Amygdala (tissue), 56 donors: Measurements from ENCODE around the gene PTPRM.
"Not testable (repeated sequence)": the region's sequence is repeated elsewhere in the genome, so short reads cannot be mapped to it uniquely, and the experiment has no call there.

ENCODE experiments used
- DNase-seq, 56 donors: peaks; one replicate each; lab custom pipeline; 2025; lab: John Stamatoyannopoulos, UW

Gene PTPRM

DNA sequence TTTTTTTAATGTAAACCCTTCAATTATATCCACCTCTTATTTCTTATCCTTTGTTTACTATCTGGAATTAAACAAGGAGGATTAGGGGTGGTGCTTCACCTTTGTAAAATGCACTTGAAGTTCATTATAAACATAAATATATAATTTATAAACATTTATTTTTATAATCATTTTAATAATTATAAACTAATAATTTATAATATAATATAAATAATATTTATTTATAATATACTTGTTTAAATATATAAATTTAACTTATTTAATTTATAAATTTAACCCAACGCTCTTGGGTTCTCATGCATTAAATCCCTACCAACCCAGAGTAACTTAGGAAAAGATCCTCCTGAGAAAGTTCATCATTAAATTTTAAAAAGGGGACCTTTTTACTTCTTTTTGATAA, 452.5 kb downstream of the PTPRM start:
- DNase-seq = no peak

DNA sequence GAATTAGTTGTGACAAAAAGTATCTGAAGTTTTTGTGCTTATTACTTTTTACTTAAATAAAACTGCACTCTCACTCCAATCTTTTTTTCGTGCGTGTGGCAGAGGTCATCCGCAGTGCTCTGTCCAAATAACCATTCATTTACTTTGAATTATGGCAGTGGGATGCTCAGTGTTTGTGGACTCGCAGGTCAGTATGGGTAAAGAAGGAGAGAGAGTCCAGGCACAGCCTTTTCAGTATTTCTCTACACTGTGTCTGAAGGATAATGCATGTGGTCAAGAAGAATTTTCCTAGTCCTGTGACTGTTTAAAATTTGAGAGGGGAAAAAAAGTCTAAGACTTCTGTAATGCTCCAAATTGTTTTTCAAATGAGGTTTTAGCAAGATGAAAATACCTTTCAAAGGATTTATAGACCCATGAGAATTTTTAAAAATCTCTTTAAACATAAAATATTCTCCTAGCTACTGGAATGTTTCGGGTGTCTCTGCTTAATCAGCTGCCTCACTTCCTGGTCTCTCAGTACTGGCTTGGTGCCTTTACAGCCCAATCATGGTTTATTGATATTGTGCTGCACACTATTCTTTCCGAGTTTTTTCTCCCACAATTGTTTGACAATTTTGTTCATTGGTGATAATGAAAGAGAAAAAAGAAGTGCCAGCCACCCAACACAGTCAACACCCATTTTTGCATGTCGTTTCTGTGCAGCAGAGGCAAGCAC, 453.2 kb downstream of the PTPRM start:
- no peak for DNase-seq

DNA sequence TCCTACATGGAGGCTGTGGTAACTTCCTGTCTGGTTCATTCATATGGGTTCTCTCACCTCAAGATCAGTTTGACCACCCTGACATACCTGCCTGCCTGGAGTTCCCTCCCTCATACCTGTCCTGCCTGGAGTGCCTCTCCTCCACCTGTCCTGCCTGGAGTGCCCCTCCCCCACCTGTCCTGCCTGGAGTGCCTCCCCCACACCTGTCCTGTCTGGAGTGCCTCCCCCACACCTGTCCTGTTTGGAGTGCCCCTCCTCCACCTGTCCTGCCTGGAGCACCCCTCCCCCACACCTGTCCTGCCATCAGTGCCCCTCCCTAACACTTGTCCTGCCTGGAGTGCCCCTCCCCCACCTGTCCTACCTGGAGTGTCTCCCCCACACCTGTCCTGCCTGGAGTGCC, 461.9 kb downstream of the PTPRM start:
- no peak for DNase-seq

DNA sequence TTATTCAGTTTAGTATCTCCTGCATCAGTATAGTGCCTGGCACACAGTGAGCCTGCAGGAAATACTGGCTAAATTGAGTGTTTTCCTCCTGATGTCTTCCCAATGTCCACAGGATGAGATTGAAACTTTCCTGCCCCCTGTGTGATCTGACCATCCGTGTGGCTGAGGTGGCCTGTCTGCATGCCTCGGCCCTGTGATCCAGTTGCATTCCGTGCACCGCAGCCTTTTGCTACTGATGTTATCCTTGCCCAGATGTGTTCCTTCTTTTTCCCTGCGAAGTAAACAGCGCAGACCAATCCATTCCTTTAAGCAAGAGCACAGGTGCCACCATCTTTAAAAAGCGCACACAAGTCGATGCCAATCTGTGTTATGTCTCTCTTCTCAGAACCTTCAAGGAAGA, 462.6 kb downstream of the PTPRM start:
- no peak for DNase-seq

DNA sequence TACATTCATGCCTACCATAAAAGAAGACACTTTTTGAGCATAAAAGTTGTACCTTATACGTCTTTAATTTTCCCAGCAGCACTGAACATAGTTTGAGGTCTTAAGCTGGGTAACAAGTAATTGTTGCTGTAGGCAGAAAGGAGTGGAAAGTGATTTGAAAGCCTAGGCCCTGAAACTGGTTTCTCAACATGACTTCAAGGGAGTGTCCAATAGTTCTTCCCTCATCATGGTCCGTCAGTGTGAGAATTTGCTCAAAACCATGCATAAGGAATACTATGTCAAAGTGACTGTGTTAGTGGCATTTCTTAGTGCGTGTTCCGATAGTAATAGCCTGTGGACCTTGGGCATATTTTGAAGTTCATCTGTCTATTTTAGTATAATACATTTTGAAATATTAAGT, 463.1 kb downstream of the PTPRM start:
- no peak for DNase-seq

DNA sequence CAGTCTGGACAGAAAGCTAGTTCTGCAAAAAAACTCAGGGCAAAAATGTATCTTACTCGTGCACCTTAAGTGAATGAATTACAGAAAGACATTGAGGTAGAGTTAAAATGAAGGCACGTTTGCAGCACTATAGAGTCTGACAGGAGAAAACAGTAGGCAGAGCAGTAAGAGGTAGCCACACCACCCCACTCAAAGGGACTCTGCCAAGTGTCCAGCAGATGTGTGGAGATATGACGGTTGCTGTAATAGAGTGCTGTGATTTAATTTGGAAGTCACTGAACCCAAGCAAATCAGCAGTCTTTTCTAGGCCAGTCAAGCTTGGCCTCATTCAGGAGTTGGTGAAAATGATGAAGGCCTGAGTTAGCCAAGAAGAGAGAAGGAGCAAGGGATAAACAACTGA, 464.4 kb downstream of the PTPRM start:
- no peak for DNase-seq

DNA sequence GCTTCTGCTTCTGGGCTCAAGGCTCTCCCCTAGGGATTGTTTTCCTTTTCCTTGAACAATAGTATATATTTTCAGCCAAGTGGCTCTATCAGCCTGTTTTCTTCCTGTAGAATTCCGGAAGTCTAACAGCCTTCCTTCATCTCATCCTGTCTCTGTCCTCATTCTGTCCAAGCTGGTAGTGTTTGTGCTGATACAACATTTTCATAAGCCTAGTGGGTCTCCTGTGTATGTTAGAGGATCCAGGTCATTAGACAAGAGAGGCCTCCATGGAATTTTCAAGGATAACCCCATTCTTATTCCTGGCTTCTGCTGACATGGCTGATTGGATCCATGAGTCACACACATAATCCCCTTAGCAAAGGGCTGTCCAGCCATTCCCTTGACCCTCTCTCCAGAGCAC, 467.6 kb downstream of the PTPRM start:
- DNase-seq = no peak

DNA sequence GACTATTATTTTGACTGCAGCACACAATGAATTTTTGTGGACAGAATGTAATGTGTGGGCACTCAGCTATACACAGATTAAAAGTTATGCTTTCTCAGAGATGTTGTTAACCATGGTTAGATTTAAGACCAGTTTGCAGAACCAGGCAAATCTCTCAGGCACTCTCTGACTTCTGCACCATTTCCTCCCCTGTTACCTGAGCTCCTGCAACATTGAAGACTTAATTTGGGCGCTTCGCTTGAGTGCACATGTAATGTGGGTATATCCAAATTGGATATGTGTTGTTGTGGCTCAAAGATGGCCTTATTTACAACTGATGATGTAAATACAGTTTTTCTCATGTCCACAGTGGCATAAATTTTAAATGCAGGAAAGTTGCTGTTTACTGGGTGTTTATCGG, 469.4 kb downstream of the PTPRM start:
- no peak for DNase-seq

DNA sequence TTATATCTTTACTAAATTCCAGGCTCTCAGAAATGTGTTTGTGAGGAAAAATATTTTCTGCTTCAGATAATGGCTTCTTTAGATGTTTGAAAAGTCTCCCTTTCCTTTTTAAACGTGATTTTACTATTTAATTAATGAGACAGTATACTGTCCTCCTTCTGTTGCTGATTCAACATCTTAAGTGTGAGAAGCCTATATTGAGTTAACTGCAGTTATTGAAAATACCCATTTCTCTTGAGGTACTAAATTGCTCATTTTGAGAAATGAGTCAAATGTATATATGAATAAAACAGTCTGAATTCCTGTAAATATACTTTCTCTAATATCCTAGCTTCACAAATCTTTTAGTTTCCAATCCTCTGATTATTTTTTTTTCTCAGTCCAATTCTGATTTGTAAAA, 470.2 kb downstream of the PTPRM start:
- DNase-seq = no peak

DNA sequence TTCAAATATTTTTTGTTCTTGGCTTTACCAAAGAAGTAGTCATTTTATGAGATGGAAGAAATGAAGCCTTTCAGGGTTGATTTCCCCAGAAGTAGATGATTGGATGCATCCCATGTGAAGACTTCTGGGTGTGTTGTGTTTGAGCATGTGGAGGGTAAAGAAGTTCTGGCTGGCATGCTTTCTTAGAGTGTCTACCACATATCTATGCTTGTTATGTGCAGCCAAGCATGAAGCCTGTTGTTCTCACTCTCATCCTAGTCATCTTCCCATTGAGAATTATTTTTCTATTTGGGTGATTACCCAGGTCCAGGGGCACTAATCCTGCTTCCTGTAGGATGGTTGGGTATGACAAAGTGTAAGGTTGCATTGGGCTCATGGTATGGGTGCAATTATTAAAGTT, 472.9 kb downstream of the PTPRM start:
- DNase-seq = no peak

DNA sequence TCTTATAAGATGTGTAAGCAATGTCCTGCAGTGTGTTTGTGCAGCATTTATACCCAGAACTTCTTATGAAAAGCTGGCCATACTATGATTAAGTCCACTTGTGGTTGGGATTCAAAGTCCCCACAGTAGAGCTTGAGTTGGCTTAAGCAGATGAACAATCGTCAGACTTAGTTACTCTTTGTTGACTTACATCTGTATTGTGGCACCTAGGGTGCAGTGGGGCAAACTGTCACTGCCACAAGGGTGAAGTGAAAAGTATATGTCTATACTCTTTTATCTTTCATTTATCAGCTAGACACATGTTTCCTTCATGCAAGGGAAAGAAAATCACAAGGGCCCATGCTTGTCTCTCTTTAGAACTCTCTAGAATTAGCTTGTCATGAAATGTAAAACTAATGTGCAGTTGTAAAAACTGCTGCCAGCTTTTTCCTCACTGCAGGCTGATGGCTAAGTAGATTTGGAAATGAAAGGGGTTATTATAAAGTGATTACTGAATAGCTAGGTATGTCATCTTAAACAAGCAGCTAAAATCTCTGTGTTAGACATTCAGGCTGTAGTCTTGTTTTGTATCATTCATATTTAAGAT, 474.5 kb downstream of the PTPRM start:
- DNase-seq = no peak

DNA sequence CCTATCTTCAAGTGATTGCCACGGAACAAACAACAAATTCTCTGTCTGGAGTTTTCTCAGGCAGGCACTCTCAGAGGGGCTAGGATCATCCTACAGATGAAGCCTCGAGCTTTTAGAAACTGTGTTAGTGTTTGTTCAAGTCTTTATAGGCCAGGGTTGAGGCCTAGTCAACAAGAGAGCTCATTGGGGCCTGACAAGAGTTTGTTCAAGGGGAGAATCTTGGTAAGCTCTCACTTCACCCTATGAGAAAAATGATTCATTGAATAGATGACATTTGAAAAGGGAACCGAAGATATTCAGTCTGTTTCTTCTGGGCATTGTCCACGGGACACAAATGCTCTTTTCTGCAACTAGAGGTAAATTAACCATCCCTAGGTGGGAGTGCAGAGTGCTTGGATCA, 476.9 kb downstream of the PTPRM start:
- DNase-seq = no peak

DNA sequence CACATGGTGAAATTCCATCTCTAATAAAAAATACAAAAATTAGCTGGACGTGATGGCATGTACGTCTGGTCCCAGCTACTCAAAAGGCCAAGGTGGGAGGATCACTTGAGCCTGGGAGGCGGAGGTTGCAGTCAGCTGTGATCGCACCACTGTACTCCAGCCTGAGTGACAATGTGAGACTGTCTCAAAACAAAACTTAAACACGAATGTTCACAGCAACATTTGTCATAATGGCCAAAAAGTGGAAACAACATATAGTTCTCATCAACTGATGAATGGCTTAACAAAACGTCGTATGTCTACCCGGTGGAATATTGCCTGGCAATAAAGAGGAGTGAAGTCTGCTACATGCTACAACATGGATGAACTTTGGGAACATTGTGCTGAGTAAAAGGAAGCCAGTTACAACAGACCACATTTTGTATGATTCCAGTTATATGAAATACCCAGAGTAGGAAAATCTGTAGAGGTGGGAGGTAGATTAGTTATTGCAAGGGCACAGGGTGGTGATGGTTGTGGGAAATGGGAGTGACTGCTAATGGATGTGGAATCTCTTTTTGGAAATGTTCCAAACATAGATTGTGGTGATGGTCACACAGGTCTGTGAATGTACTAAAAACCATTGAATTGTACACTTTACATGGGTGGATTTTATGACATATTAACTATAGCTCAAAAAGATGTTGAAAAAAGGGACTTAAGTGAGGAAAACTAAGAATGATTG, 478.2 kb downstream of the PTPRM start:
- DNase-seq = no peak

DNA sequence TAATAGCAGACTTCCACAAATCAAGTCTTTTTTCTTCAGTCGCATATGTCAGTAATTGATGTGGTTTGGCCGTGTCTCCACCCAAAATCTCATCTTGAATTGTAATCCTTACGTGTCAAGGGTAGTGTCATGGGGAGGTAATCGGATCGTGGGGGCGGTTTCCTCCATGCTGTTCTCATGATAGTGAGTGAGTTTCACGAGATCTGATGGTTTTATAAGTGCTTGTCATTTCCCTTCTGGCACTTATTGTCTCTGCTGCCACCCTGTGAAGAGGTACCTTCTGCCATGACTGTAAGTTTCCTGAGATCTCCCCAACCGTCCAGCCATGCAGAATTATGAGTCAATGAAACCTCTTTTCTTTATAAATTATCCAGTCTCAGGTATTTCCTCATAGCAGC, 478.8 kb downstream of the PTPRM start:
- no peak for DNase-seq

DNA sequence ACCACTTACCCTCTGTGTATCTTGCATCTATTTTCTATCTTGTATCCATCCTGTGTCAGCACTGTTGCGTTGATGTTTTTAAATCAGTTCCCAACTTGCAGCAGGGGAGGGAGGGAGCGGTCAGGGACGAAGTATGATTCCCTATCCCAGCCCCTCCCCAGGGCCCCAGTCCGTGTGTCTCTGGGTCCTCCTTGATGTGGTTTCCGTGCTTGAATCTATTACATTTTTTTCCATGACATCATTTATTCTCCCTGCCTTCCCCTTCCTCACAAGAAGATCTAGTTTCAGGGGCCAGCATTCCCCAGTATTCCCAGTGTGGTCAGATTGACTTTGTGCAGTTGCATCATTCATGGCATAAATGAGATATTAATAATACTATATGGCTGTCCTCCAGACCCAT, 479.3 kb downstream of the PTPRM start:
- DNase-seq = no peak

DNA sequence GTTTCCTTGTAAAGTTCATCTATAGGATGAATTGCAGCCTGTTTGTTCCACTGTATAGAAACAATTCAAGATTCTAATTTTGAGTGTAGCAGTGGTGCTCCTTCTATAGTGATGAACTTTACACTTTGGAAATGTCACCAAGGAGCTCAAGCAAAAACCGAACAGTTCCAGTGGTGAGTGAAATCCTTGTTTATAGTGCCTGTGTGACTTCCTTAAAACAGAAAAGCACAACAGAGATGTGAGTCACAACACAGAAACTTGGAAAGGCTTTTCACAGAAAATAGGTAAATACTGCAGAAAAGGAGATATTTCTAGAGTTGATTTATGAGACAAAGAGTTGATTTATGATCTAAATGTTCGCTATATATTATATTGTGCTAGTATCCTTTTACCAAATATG, 482.0 kb downstream of the PTPRM start:
- no peak for DNase-seq

DNA sequence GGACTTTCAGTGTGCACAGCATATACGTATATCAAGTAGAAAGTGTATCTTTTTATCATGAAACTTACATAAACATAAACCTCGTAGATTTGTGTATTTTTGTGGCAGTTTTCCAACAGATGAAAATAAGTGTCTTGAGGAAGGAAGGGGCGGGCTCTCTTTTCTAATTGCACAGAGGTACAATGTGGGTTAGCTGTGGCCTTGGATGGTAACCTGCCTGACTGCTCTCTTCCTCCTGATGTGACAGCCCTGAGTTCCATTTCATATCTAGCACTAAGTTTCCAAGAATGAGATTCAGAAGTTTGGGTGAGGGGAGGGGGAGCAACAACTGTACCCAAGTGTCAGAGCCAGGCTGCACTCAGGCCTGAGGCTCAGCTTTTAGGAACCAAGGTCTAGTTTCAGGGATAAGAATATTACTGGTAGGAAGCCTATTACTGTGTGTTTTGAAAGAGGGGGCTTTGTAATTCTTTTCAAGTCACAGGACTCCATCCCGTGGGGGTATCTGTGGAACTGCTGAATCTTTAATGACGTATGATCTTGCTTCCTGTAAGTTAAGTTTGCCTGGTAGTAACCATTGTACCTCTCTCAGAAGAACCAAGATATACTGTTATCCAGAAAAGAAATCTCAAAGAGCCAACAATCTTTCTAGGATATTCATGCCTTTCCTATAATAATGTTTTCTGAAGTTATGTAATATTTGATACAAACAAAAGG, 483.7 kb downstream of the PTPRM start:
- DNase-seq = no peak

DNA sequence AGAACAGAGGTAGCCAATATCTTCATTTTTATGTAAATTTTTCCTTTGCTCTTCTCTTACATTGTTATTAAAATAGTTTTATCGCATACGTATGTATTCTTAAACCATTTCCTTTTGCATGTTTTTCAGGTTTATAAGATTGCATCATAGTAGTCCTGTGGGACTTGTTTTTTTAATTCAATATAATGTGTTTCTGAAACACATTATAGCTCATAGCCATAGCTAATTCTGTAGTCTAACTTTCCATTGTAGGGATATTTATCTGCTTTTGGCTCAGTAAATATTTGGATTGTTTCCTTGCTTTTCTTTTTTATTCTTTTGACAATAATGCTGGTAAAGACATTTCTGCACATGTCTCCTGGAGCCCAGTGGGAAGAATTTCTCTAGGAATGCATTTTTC, 484.3 kb downstream of the PTPRM start:
- no peak for DNase-seq

DNA sequence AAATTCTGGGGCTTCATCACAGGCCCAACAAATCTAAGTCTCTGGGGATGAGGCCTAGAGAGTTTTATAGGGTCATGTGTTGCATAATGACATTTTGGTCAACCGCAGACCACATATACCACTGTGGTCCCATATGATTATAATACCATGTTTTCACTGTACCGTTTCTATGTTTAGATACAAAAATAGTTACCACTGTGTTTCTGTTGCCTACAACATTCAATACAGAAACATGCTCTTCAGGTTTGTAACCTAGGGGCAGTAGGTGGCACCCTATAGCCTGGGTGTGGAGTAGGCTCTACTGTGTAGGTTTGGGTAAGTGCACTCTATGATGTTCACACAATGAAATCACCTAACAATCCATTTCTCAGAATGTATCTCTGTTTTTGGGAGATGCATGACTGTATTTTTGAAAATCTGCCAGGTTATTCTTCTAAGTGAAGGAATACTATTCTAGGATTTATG, 485.2 kb downstream of the PTPRM start:
- DNase-seq = no peak

DNA sequence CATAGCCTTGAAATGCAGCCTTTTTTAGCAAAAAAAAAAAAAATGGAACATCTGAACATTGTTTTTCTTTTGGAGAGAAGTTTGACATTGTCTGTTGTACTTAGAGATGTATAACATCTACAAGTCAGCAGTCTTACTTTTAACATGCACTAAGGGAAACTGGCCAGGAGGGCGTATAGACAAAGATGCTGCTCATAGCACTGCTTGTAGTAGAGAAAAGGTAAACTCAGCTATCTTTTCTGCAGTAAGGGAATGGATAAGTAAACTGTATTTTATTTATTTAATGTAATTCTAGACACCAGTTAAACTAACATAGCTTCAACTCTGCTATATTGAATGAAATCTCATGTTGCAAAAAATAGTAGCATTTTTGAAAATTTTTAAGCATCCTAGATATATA, 489.6 kb downstream of the PTPRM start:
- DNase-seq = no peak

DNA sequence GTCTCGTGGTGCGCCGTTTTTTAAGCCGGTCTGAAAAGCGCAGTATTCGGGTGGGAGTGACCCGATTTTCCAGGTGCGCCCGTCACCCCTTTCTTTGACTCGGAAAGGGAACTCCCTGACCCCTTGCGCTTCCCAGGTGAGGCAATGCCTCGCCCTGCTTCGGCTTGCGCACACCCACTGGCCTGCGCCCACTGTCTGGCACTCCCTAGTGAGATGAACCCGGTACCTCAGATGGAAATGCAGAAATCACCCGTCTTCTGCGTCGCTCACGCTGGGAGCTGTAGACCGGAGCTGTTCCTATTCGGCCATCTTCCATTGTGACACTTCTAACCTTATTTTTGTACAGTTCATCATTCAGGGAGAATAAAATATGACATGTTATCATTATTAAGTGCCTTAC, 496.0 kb downstream of the PTPRM start:
- DNase-seq = not testable (repeated sequence)
